Keratinocyte (primary cell): ENCODE measurements around the gene GRM3. TPM values are rescaled to one million over a fixed set of nuclear protein-coding genes. Genes with fewer than 3 reads are reported as not detected.

ENCODE experiments used
- DNase-seq: peaks from one replicate; pipeline ENCODE4 v3.0.0-alpha.2; 2011; ENCODE audit warnings: low read depth, missing footprints, low spot score
- FAIRE-seq: peaks from 2 replicates; lab custom pipeline; 2011; peaks lifted over from hg19 to GRCh38; lab: Jason Lieb, UNC
- H2AFZ ChIP-seq: 2 replicates; pipeline ENCODE4 v1.6.0; 2012; ENCODE audit warnings: low read length, control low read depth, inconsistent platforms; ENCODE audit not compliant: control insufficient read depth
- H3K27ac ChIP-seq: 2 replicates; pipeline ENCODE4 v1.5.1; 2011; ENCODE audit warnings: low read length; ENCODE audit not compliant: control insufficient read depth, insufficient read depth
- H3K27me3 ChIP-seq: 3 replicates; pipeline ENCODE4 v1.6.0; 2011; ENCODE audit warnings: low read length; ENCODE audit not compliant: control insufficient read depth, insufficient read depth; ENCODE audit errors: extremely low read depth
- H3K36me3 ChIP-seq, 2 experiments: 2 replicates in 1 of 2; 3 replicates in 1 of 2; pipeline ENCODE4 v1.5.1; 2011; ENCODE audit warnings: low read length in 2 of 2, mild to moderate bottlenecking in 1 of 2; ENCODE audit not compliant: control insufficient read depth in 2 of 2, insufficient read depth in 2 of 2; ENCODE audit errors: extremely low read depth in 1 of 2
- H3K4me1 ChIP-seq: 3 replicates; pipeline ENCODE4 v1.5.1; 2011; ENCODE audit warnings: low read length; ENCODE audit not compliant: control insufficient read depth, insufficient read depth; ENCODE audit errors: extremely low read depth
- H3K4me2 ChIP-seq: 3 replicates; pipeline ENCODE4 v1.6.0; 2011; ENCODE audit warnings: low read depth, low read length; ENCODE audit not compliant: control insufficient read depth, insufficient read depth; ENCODE audit errors: extremely low read depth
- H3K4me3 ChIP-seq, 3 experiments: fragments of 200-600 bp in 1 of 3; sonication (generic) in 1 of 3; 2 replicates in 2 of 3; 3 replicates in 1 of 3; pipeline ENCODE4 v1.5.1; 2011 to 2016; ENCODE audit warnings: low read length in 3 of 3, mild to moderate bottlenecking in 3 of 3, control low read depth in 2 of 3, inconsistent platforms in 1 of 3, low read depth in 1 of 3, mixed read lengths in 1 of 3, mixed run types in 1 of 3, moderate library complexity in 1 of 3; ENCODE audit not compliant: control insufficient read depth in 2 of 3, insufficient read depth in 2 of 3; ENCODE audit errors: extremely low read depth in 1 of 3
- H3K79me2 ChIP-seq: 2 replicates; pipeline ENCODE4 v1.6.0; 2012; ENCODE audit warnings: low read length; ENCODE audit not compliant: control insufficient read depth, insufficient read depth
- H3K9ac ChIP-seq: 3 replicates; pipeline ENCODE4 v1.6.0; 2011; ENCODE audit warnings: low read length; ENCODE audit not compliant: control insufficient read depth, insufficient read depth; ENCODE audit errors: extremely low read depth
- H3K9me1 ChIP-seq: 3 replicates; pipeline ENCODE4 v1.6.0; 2011; ENCODE audit warnings: low read length; ENCODE audit not compliant: control insufficient read depth, insufficient read depth; ENCODE audit errors: extremely low read depth
- H3K9me3 ChIP-seq: 2 replicates; pipeline ENCODE4 v1.5.1; 2012; ENCODE audit warnings: low read depth, low read length; ENCODE audit not compliant: control insufficient read depth
- H4K20me1 ChIP-seq: 3 replicates; pipeline ENCODE4 v1.6.0; 2011; ENCODE audit warnings: low read length; ENCODE audit not compliant: control insufficient read depth, insufficient read depth; ENCODE audit errors: extremely low read depth
- CTCF ChIP-seq, 3 experiments: IDR thresholded peaks in 1 of 3; conservative IDR thresholded peaks in 1 of 3; optimal IDR thresholded peaks in 1 of 3; 2 replicates in 2 of 3; 3 replicates in 1 of 3; pipeline versions ENCODE3 to v1.5.1; 2011; ENCODE audit warnings: low read length in 3 of 3, mild to moderate bottlenecking in 3 of 3, moderate library complexity in 2 of 3, control low read depth in 1 of 3, inconsistent platforms in 1 of 3; ENCODE audit not compliant: insufficient read depth in 2 of 3; ENCODE audit errors: extremely low read depth in 1 of 3
- EZH2 ChIP-seq: IDR thresholded peaks from one replicate; pipeline ENCODE4 v1.6.1; 2012; ENCODE audit warnings: inconsistent platforms, mild to moderate bottlenecking, low read length, moderate library complexity
- dilution Hi-C: fragments of 300-500 bp; cut with MboI; formaldehyde crosslinking; loops from one replicate; pipeline ENCODE4 v1.7.0; 2020; ENCODE audit warnings: low sequenced_read_pairs; ENCODE audit not compliant: extremely low pct_ligation_motif_present
- polyA plus RNA-seq, 5 experiments: library from polyadenylated mRNA; depleted of rRNA in 3 of 5; stranded (reverse) in 3 of 5; stranded (forward) in 1 of 5; unstranded in 1 of 5; fragments of >200 nt; gene quantifications; 1 replicate in 1 of 5; 2 replicates in 3 of 5; 3 replicates in 1 of 5; pipeline versions ENCODE4 v1.2.1 to v1.2.3, GENCODE V29; 2011 to 2012; ENCODE audit warnings: missing spikeins in 2 of 5, low read depth in 1 of 5, low replicate concordance in 1 of 5

GRM3 gene
- polyA plus RNA-seq, 1 donor (not counting 4 experiments of a cell fraction or from before 2014, with no cell fraction given) = not detected

- Histone ChIP-seq H3K27me3 (no peaks in the 10 kb centered on the region), H4K20me1 (no peaks in the 10 kb centered on the region), H2AFZ (no peak overlapping the region), H3K9me1 (no peaks in the 10 kb centered on the region), H3K4me3 (no peak overlapping the region), H3K36me3 (no peaks in the 10 kb centered on the region), H3K4me2 (no peak overlapping the region), H3K79me2 (no peaks in the 10 kb centered on the region), H3K9me3 (no peaks in the 10 kb centered on the region), H3K27ac (no peak overlapping the region), H3K4me1 (no peaks in the 10 kb centered on the region), H3K9ac (no peak overlapping the region)
- FAIRE-seq = no peak
- TF ChIP-seq EZH2 = no peak
- dilution Hi-C loops = no loop called here
- DNase-seq = no peak
These were observed 175.2 kb downstream of the GRM3 start for GRCh38 chr7:86818903-86819302.

- Histone ChIP-seq H3K79me2 (no peaks in the 10 kb centered on the region), H3K4me3 (no peak overlapping the region), H3K9ac (no peak overlapping the region), H3K4me2 (no peak overlapping the region), H3K27me3 (no peaks in the 10 kb centered on the region), H3K9me3 (no peaks in the 10 kb centered on the region), H2AFZ (no peak overlapping the region), H3K27ac (no peak overlapping the region), H3K9me1 (no peaks in the 10 kb centered on the region), H4K20me1 (no peaks in the 10 kb centered on the region), H3K36me3 (no peaks in the 10 kb centered on the region), H3K4me1 (no peaks in the 10 kb centered on the region)
- FAIRE-seq = no peak
- dilution Hi-C loops = no loop called here
- TF ChIP-seq EZH2 (no peak), CTCF (optimal IDR thresholded peaks at IDR 0.05 in 1 of 3, IDR thresholded peaks at IDR 0.05 in 1 of 3, conservative IDR thresholded peaks at IDR 0.05 in 1 of 3; ENCODE audit: extremely low read depth in 1 of 3, insufficient read depth in 2 of 3, low read length in 3 of 3) (no peak)
- DNase-seq = no peak
These were observed 180.1 kb downstream of the GRM3 start for GRCh38 chr7:86823769-86824168.

- FAIRE-seq = no peak
- H3K9me1 ChIP-seq = no peaks in the 10 kb centered on the region
- no peaks in the 10 kb centered on the region for H3K36me3 ChIP-seq
- no peaks in the 10 kb centered on the region for H4K20me1 ChIP-seq
- H3K4me1 ChIP-seq = no peaks in the 10 kb centered on the region
- H3K4me3 ChIP-seq = no peak overlapping the region
- no peak for DNase-seq
- no peaks in the 10 kb centered on the region for H3K27me3 ChIP-seq
- dilution Hi-C loops = no loop called here
- TF ChIP-seq CTCF (optimal IDR thresholded peaks at IDR 0.05 in 1 of 3, IDR thresholded peaks at IDR 0.05 in 1 of 3, conservative IDR thresholded peaks at IDR 0.05 in 1 of 3; ENCODE audit: extremely low read depth in 1 of 3, insufficient read depth in 2 of 3, low read length in 3 of 3) (no peak), EZH2 (no peak)
- H3K27ac ChIP-seq = no peak overlapping the region
- H3K4me2 ChIP-seq = no peak overlapping the region
- H3K9me3 ChIP-seq = no peaks in the 10 kb centered on the region
- no peaks in the 10 kb centered on the region for H3K79me2 ChIP-seq
- H2AFZ ChIP-seq = no peak overlapping the region
- H3K9ac ChIP-seq = no peak overlapping the region
These were observed 181.6 kb downstream of the GRM3 start for GRCh38 chr7:86825264-86825663.
